Activated CD4-positive, alpha-beta T cell treated with anti-CD3 and anti-CD28 coated beads, Interleukin-2, amount 10 ng/mL, durations not matched to agents 24 days and 14 days (primary cell): ENCODE results near the gene CASTOR1. TPM values are rescaled to one million over a fixed set of nuclear protein-coding genes. Genes with fewer than 3 reads are reported as not detected.

Source experiments
- DNase-seq: peaks from one replicate; pipeline ENCODE4 v3.0.0; 2022
- H3K27ac Mint-ChIP-seq: one replicate; pipeline ENCODE4 v1.8.0; 2022; ENCODE audit warnings: mild to moderate bottlenecking, mixed read lengths
- H3K27me3 Mint-ChIP-seq: one replicate; pipeline ENCODE4 v1.8.0; 2022; ENCODE audit warnings: mixed read lengths
- H3K36me3 Mint-ChIP-seq: one replicate; pipeline ENCODE4 v1.8.0; 2022; ENCODE audit warnings: low read depth, mild to moderate bottlenecking, mixed read lengths
- H3K4me1 Mint-ChIP-seq: one replicate; pipeline ENCODE4 v1.8.0; 2021; ENCODE audit warnings: mixed read lengths
- H3K4me3 Mint-ChIP-seq: one replicate; pipeline ENCODE4 v1.8.0; 2022; ENCODE audit warnings: mild to moderate bottlenecking, moderate library complexity, mixed read lengths
- H3K9me3 Mint-ChIP-seq: one replicate; pipeline ENCODE4 v1.8.0; 2021; ENCODE audit warnings: mixed read lengths
- intact Hi-C: fragments of 100-400 bp; cut with micrococcal nuclease; formaldehyde crosslinking; loops from one replicate; pipeline ENCODE4 v1.15.1; 2023
- total RNA-seq: library from RNA; stranded (reverse); gene quantifications from 2 replicates; pipeline ENCODE4 v1.2.3, GENCODE V29; 2022

The CASTOR1 gene
- total RNA-seq, 1 donor from 2014 or later, result 7.3 TPM

DNA sequence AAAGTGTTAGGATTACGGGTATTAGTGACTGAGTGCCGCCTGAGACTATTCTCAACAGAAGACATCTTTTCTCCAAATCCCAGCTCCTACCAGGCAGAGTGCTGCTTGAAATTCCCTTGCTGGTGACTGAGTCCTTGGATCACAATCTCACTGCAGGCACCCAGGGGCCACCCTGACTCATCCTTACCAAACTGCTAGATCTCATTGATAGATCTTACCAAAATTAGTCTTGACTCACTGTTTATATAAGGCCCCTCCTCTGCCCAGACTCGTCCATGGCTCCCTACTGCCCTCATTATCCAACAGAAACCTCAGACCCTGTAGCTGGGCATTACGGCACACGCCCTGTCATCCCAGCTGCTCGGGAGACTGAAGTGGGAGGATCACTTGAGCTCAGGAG lies 22.7 kb upstream of the CASTOR1 start:
- intact Hi-C loops, result no loop called here
- peaks cover 35% of the 10 kb centered on the region for H3K36me3 Mint-ChIP-seq
- H3K9me3 Mint-ChIP-seq, result no peaks in the 10 kb centered on the region
- peaks cover 87% of the 10 kb centered on the region for H3K4me1 Mint-ChIP-seq
- peak overlapping the region; percentile 9 for H3K4me3 Mint-ChIP-seq
- no peaks in the 10 kb centered on the region for H3K27me3 Mint-ChIP-seq
- H3K27ac Mint-ChIP-seq, result peak overlapping the region; percentile 64
- no peak for DNase-seq

DNA sequence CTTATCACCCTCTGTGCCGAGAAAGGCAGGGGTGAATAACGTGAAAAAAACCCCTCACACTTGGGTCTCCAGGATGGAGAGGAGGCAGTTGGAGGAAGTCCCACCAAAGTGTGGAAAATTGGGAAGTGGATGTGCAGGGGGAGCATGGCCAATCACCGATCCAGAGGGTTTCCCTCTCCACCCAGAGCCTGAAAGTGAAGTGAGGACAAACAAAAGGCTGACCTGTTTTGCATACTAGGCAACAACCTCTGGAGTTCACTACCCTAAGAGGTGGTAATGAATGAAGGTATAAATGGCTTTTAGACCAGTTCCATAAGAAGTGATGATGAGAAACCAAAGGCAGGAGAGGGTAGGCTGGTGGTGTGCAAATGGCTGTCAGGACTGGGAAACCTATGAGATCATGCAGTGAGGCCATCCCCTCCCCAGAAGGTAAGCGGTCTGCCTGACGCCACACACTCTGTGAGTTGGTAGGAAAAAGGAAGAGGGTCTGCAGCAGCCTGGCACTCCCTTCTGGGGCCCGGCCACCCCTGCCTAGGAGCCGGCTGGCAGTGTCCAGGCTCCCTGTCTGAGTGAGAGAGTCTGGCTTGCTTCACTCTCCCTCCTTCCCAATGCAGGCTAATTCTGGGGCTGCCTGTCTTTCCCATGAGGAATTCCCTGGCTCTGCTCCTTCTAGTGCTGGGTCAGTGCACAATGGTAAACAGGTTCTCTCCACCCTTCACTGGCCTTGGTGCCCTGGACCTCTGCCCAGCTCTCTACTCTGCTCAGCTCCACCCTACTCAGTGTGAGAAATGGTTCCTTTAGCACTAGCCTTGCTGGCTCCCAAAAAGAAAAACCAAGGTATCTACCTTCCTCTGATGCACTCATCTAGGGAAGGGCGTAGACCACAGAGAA lies 21.8 kb upstream of the CASTOR1 start:
- Mint-ChIP-seq H3K36me3 (peaks cover 32% of the 10 kb centered on the region), H3K4me3 (peak overlapping the region; percentile 72)

DNA sequence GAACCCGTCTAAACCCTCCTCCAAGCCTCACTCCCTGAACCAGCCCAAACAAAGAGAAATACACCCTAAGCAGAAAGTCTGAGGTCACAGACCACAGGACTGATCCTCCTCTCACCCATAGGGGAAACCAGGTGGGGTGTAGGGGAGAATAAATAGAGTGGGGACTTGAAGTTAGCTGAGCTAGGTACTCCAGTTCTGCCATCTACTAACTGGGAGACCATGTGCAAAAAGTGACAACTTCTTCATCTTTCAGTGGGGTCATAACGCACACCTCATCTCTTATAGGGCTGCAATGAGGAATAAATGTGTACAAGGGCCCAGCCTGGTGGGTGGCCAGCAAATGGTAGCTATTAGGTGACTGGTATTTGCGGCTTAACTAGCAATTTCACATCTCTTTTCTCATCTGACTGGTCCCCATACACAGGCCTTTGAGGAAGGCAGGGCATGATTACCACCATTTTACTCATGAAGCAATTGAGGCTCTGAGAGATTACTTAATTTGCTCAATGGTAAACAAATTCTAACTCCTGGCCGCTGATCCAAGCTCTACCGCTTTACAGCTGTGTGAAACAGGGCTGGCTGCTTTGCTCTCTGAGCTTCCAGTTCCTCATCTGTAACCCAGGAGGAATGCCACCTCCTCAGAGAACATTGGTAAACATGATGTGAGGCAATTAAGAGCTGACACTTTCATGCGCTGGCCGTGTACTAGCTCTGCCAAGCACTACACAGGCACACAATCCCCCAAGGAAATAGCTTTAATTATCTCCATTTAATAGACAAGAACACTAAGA lies 20.8 kb upstream of the CASTOR1 start:
- peaks cover 91% of the 10 kb centered on the region for H3K4me1 Mint-ChIP-seq
- peak overlapping the region; percentile 72 for H3K4me3 Mint-ChIP-seq
- H3K9me3 Mint-ChIP-seq, result no peaks in the 10 kb centered on the region
- H3K36me3 Mint-ChIP-seq, result peaks cover 28% of the 10 kb centered on the region
- H3K27me3 Mint-ChIP-seq, result no peaks in the 10 kb centered on the region
- DNase-seq, result peak; percentile 81
- H3K27ac Mint-ChIP-seq, result peak overlapping the region; percentile 84
- intact Hi-C loops, result no loop called here

More for the DNA sequence above, 21.8 kb upstream of the CASTOR1 start:
- DNase-seq, result no peak
- intact Hi-C loops, result no loop called here
- peaks cover 91% of the 10 kb centered on the region for H3K4me1 Mint-ChIP-seq
- no peaks in the 10 kb centered on the region for H3K27me3 Mint-ChIP-seq
- H3K9me3 Mint-ChIP-seq, result no peaks in the 10 kb centered on the region
- H3K27ac Mint-ChIP-seq, result peak overlapping the region; percentile 70

DNA sequence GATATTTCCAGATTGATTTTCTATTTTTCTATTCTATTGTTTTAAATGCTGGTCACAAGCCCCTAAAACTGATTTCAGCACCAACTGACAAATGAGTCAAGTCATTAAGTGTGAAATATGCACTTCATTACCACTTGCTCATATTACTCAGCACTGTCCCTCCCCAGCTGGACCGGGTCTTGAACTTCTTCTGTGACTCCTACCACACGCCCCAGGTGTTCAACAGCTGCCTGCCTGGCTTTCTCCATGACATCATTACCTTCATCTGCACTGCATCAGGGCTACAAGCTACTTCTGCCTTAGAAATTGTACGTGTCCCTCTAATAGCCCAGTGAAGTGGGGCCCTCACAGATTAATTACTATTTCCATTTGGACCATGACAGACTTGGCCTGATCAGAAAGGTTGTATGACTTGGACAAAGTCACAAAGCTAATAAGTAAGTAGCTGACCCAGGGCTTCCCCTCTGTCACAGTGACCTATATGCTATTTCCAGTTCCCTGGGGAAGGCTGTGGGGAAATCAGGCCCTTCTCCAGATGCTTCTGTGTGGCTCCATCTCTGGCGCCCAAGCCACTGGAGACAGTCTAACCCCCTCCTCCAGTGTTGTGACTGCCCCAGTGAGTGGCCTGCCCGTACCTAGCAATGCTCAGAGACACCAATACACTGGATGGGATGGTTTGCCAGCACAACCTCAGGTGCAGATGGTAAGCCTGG lies 19.4 kb upstream of the CASTOR1 start:
- H3K27me3 Mint-ChIP-seq, result no peaks in the 10 kb centered on the region
- peaks cover 91% of the 10 kb centered on the region for H3K4me1 Mint-ChIP-seq
- peaks cover 22% of the 10 kb centered on the region for H3K36me3 Mint-ChIP-seq
- intact Hi-C loops, result no loop called here
- no peak for DNase-seq
- no peaks in the 10 kb centered on the region for H3K9me3 Mint-ChIP-seq
- peak overlapping the region; percentile 25 for H3K4me3 Mint-ChIP-seq
- peak overlapping the region; percentile 91 for H3K27ac Mint-ChIP-seq

DNA sequence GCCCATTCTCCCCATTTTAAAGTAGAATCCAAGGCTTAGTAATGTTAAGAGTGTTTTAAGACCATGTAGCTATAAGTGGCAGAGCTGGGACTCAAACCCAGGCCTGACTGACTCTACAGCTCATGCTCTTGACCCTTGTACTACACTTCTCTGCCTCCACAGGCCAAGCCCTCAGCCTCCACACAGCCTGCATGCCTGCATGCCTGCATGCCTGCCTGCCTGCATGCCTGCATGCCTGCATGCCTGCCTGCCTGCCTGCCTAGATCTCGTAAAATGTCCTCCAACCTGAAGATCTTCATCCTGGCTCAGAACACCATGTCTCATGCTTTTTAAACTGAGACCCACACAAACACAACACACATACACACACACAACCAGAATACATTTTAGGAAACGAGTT lies 18.8 kb upstream of the CASTOR1 start:
- no peaks in the 10 kb centered on the region for H3K27me3 Mint-ChIP-seq
- intact Hi-C loops, result no loop called here
- H3K4me1 Mint-ChIP-seq, result peaks cover 95% of the 10 kb centered on the region

DNA sequence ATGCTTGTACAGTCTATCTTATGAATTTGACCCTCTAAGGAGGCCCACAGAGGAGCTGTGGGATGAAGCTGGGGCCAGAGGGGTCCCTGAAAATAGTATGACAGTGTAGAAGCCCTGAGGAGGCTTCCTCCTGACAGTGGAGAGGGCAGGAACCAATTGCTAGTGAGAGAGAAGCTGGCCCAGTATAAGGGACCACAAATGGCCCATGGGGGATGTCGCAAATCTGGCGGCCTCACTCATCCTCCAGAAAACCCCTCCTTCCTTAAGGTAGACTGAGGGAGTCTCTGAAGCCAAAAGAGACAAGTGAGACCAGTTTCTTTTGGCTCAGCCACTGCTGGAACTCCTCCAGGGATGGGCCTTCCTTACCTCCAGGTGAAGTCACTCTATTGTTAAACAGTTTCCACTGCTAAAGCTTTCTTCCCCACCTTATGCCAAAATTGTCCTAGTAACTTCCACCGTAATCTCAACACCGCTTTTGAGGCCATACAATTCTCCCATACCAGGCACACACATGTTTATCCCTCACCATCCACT lies 17.8 kb upstream of the CASTOR1 start:
- peaks cover 17% of the 10 kb centered on the region for H3K36me3 Mint-ChIP-seq
- H3K4me3 Mint-ChIP-seq, result peak overlapping the region; percentile 73
- H3K4me1 Mint-ChIP-seq, result peaks cover 95% of the 10 kb centered on the region
- H3K27ac Mint-ChIP-seq, result peak overlapping the region; percentile 91
- intact Hi-C loops, result no loop called here
- no peaks in the 10 kb centered on the region for H3K27me3 Mint-ChIP-seq
- peak; percentile 68 for DNase-seq
- no peaks in the 10 kb centered on the region for H3K9me3 Mint-ChIP-seq

More for the DNA sequence above, 18.8 kb upstream of the CASTOR1 start:
- DNase-seq, result no peak
- H3K27ac Mint-ChIP-seq, result peak overlapping the region; percentile 91
- H3K36me3 Mint-ChIP-seq, result peaks cover 22% of the 10 kb centered on the region
- H3K9me3 Mint-ChIP-seq, result no peaks in the 10 kb centered on the region
- peak overlapping the region; percentile 25 for H3K4me3 Mint-ChIP-seq

DNA sequence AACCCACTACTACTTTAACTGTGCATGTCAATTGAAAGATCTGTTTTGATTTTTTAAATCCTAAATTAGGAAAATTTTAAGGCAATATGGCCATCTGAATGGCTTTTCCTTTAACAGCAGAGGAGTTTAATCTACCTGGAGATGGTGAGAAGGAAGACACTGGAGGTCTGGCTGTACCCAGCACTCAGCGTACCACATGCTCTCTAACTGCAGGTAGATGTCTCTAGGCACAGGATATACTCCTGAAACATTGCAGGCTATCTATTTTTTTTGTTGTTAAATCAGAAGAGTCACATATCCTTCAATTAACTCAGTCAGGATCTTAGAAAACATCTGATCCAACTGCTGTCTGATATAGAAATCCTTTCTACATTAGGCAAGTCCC lies 17.3 kb upstream of the CASTOR1 start:
- peaks cover 95% of the 10 kb centered on the region for H3K4me1 Mint-ChIP-seq
- no peaks in the 10 kb centered on the region for H3K27me3 Mint-ChIP-seq
- no peaks in the 10 kb centered on the region for H3K9me3 Mint-ChIP-seq
- no peak for DNase-seq
- intact Hi-C loops, result loop anchor here (1.0 kb wide), 3 partner anchors 8 to 48 kb away; partner anchors contain the start of gene CASTOR1
- peak overlapping the region; percentile 91 for H3K27ac Mint-ChIP-seq
- peak overlapping the region; percentile 73 for H3K4me3 Mint-ChIP-seq
- H3K36me3 Mint-ChIP-seq, result peaks cover 17% of the 10 kb centered on the region

DNA sequence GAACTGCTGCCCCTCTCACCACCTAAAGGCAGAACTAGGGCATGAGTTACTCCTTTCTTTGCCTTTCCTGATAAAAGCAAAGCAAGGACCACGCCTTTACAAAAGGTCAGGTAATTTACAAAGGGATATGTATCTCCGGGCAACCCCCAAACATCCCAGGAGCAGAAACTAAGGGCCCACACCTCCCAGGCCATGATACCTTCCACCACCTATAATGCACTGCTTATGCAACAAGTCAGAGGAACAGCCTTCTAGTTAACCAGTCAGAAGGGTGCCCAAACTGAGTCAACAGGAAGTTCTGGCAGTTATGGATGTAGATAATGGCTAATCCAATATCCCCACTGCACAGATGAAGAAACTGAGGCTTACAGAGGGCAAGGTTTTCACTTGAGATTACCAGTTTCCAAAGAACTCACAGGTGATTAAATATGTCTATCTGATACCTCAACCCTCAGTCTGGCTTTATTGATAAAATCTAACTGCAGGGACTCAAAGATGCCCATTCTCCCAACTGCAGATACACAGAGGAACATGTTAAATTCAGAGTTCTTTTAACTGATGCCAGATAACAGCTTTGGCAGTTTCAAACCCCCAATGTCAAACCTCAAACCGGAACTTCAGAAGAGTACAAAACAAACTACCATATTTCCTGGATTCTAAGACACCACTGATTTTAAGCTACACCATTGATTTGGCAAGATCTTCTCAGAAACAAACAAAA lies 16.8 kb upstream of the CASTOR1 start:
- Mint-ChIP-seq H3K27ac (peak overlapping the region; percentile 91), H3K9me3 (no peaks in the 10 kb centered on the region), H3K27me3 (no peaks in the 10 kb centered on the region), H3K4me3 (peak overlapping the region; percentile 73), H3K36me3 (peaks cover 15% of the 10 kb centered on the region), H3K4me1 (peaks cover 95% of the 10 kb centered on the region)
- intact Hi-C loops, result loop anchor here (1.0 kb wide), 4 partner anchors 8 to 48 kb away; partner anchors contain the start of gene CASTOR1
- DNase-seq, result peak; percentile 82

DNA sequence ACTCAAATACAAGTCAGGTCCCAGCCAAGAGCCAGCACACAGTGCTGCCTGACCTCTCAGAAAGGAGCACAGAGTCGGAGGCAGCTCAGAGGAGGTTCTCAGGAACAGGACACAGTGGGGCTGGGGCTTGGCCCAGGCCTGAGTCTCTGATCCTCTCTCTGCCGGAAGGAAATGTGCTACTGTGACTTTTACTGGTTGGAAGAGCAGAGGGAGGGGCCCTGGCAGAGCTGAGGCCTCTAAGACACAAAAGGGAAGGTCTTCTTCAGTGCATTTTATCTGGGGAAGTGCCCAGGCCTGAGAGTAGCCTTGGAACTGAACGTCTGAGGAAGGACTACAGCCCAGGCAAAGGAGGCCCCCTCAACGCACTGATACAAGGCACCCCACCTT lies 16.2 kb upstream of the CASTOR1 start:
- intact Hi-C loops, result loop anchor here (1.0 kb wide), 1 partner anchor 20 kb away; no protein-coding TSS in a partner anchor
- Mint-ChIP-seq H3K36me3 (peaks cover 17% of the 10 kb centered on the region), H3K27ac (peak overlapping the region; percentile 91), H3K9me3 (no peaks in the 10 kb centered on the region), H3K4me1 (peaks cover 91% of the 10 kb centered on the region), H3K4me3 (peak overlapping the region; percentile 73), H3K27me3 (no peaks in the 10 kb centered on the region)
- DNase-seq, result peak; percentile 92

DNA sequence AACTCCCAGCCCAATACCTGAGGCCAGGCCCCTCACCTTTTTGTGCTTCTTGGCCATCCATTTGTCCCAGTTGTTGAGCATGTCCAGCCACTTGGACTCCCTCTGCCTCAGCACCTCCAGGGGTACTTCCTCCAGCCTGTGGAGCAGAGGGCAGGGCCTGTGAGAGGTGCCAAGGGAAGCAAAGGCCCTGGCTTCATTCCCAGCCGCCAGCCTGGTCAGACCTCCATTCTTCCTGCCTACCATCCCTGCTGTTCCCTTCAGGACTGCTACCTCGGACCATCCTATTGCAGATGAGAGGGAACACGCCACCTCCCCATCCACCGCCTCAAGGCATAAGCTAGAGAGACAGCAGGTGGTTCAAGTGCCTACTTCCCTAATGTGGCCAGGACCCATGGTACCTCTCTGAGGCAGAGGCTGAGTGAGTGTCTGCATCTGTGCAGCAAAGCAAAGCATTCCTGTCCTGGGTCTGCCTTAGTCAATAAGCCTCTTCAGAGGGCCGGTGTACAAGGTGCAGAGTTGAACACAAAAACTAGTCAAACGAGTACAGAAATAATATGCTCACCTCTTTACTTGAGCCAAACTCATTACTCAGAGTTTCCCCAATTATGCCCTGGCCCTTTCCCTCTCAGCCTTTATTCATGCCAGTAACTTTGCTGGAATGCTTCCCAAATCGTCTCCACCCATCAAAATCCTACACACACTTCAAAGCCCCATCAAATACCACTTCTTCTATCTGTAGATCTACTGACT lies 15.4 kb upstream of the CASTOR1 start:
- no peak for DNase-seq
- H3K27ac Mint-ChIP-seq, result peak overlapping the region; percentile 91
- peak overlapping the region; percentile 73 for H3K4me3 Mint-ChIP-seq
- intact Hi-C loops, result loop anchor here (1.0 kb wide), 1 partner anchor 21 kb away; no protein-coding TSS in a partner anchor
- H3K27me3 Mint-ChIP-seq, result no peaks in the 10 kb centered on the region
- peaks cover 83% of the 10 kb centered on the region for H3K4me1 Mint-ChIP-seq
- no peaks in the 10 kb centered on the region for H3K9me3 Mint-ChIP-seq
- peaks cover 22% of the 10 kb centered on the region for H3K36me3 Mint-ChIP-seq

DNA sequence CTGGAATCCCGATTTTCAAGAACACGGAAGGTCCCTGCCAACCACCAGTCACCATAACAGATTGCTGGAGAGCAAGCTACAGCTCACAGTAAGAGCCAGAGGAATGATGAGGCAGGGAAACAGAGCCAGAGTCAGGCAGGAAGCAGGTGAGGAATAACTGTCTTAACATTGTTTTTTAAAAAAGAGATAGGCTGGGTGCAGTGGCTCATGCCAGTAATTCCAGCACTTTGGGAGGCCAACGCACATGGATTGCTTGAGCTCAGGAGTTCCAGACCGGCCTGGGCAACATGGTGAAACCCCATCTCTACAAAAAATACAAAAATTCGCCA lies 13.5 kb upstream of the CASTOR1 start:
- Mint-ChIP-seq H3K4me1 (peaks cover 77% of the 10 kb centered on the region), H3K36me3 (peaks cover 27% of the 10 kb centered on the region), H3K9me3 (no peaks in the 10 kb centered on the region), H3K27me3 (no peaks in the 10 kb centered on the region), H3K4me3 (peak overlapping the region; percentile 55), H3K27ac (peak overlapping the region; percentile 87)
- intact Hi-C loops, result no loop called here
- no peak for DNase-seq

DNA sequence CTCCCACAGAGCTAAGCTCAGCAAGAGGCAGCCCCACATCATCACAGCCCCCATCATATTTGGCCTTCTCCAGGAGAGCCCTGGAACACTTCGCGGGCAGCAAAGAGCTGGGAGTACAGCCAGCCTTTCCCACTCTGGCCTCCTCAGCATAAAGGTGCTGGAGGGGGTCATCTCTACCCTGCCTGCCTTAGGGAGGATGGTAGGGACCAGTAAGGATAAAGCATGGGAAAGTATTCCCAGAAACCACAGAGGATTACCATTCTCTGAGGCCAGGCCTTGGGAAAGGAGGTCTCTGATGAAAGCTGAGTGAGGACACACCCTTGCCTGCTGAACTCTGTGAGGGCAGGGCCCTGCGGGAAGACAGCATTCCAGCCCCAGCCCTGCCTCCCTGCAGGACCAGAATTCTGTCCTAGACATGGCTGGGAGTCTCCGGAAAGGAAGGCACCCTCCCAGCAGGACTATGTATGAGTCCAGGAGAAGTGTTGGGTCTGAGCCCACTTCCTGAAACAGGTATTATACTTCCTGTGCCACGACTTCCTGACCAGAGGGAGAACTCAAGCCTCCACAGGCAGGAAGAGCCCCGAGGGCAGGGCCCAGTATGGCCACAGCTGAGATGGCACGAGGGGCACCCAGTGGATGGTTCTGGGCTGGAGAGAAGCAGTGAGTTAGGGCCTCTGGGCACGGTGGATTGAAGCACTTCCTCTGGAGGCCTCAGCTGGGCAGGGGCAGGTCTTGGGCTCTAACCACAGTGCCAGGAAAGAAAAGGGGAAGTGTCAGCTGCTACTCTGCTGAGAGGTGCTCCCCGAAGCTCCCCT lies 12.9 kb upstream of the CASTOR1 start:
- peaks cover 29% of the 10 kb centered on the region for H3K36me3 Mint-ChIP-seq
- no peaks in the 10 kb centered on the region for H3K27me3 Mint-ChIP-seq

More for the DNA sequence above, 12.9 kb upstream of the CASTOR1 start:
- H3K4me1 Mint-ChIP-seq, result peaks cover 76% of the 10 kb centered on the region
- intact Hi-C loops, result no loop called here
- peak; percentile 71 for DNase-seq
- H3K27ac Mint-ChIP-seq, result peak overlapping the region; percentile 87
- H3K9me3 Mint-ChIP-seq, result no peaks in the 10 kb centered on the region
- H3K4me3 Mint-ChIP-seq, result peak overlapping the region; percentile 55
